ENCODE results near the gene ADAM17. TPM values are rescaled to one million over a fixed set of nuclear protein-coding genes. Genes with fewer than 3 reads are reported as not detected.

Gene ADAM17
- total and polyA plus RNA-seq, 9 of the 15 experiments (the other 6 are each of a cell fraction or from before 2014, with no cell fraction given), result 5.8 to 30.0 (median 19.0) TPM

DNA sequence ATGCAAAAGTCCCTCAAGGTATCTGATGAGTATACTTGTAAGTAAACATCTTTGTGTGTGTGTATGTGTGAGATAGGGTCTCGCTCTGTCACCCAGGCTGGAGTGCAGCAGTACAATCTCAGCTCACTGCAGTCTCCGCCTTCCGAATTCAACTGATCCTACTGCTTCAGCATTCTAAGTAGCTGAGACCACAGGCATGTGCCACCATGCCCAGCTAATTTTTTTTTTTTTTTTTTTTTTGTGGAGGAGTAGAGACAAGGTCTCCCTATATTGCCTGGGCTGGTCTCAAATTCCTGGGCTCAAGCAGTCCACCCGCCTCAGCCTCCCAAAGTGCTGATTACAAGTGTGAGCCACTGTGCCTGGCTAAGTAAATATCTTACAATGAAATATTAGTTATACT, 23.2 kb downstream of the ADAM17 start:
- Histone ChIP-seq H3K4me2 (ENCODE audit: insufficient read depth, low read length) (no peak overlapping the region), H3K9me1 (ENCODE audit: control insufficient read depth, insufficient read depth, low read length) (no peaks in the 10 kb centered on the region), H2AFZ (ENCODE audit: low read depth, low read length) (no peak overlapping the region), H3K9ac (ENCODE audit: insufficient read depth in 1 of 2, low read depth in 2 of 2, low read length in 2 of 2) (no peak overlapping the region), H3K79me2 (ENCODE audit: control insufficient read depth, insufficient read depth, low read length) (peaks cover 2% of the 10 kb centered on the region; the same call in 1 of the 3 replicates), H3K27me3 (ENCODE audit: control insufficient read depth in 2 of 2, insufficient read depth in 2 of 2, low read length in 2 of 2) (no peaks in the 10 kb centered on the region), H3K4me1 (replicated peaks in 1 of 2; ENCODE audit: control insufficient read depth in 2 of 2, insufficient read depth in 2 of 2, low read length in 2 of 2) (no peaks in the 10 kb centered on the region), H4K20me1 (replicated peaks; ENCODE audit: control insufficient read depth, insufficient read depth, low read length) (no peaks in the 10 kb centered on the region), H3K4me3 (no peak overlapping the region), H3K9me3 (replicated peaks; ENCODE audit: control insufficient read depth, insufficient read depth, low read depth, low read length) (no peaks in the 10 kb centered on the region), H3K27ac (ENCODE audit: extremely low read depth, low read depth, low read length) (no peak overlapping the region), H3K36me3 (ENCODE audit: control insufficient read depth, insufficient read depth, low read length) (peaks cover 55% of the 10 kb centered on the region; the same call in 2 of the 3 replicates)
- TF ChIP-seq PHB (CRISPR knock-in tag; IDR thresholded peaks at IDR 0.05) (no peak), FOXA1 (IDR thresholded peaks at IDR 0.05; ENCODE audit: borderline replicate concordance) (no peak), NR2C2 (CRISPR knock-in tag; IDR thresholded peaks at IDR 0.05) (no peak), NR2C2 (tag; IDR thresholded peaks at IDR 0.05) (no peak), E2F3 (CRISPR knock-in tag; IDR thresholded peaks at IDR 0.05) (no peak), DIDO1 (tag; IDR thresholded peaks at IDR 0.05; ENCODE audit: low read depth) (no peak), ZNF277 (CRISPR knock-in tag; IDR thresholded peaks at IDR 0.05; ENCODE audit: borderline replicate concordance) (no peak), STAT5A (IDR thresholded peaks at IDR 0.05; ENCODE audit: borderline replicate concordance, low read length) (no peak), NR1H2 (CRISPR knock-in tag; IDR thresholded peaks at IDR 0.05) (no peak), CHAMP1 (IDR thresholded peaks at IDR 0.05) (no peak)
- TF ChIP-seq, protein P1, sequence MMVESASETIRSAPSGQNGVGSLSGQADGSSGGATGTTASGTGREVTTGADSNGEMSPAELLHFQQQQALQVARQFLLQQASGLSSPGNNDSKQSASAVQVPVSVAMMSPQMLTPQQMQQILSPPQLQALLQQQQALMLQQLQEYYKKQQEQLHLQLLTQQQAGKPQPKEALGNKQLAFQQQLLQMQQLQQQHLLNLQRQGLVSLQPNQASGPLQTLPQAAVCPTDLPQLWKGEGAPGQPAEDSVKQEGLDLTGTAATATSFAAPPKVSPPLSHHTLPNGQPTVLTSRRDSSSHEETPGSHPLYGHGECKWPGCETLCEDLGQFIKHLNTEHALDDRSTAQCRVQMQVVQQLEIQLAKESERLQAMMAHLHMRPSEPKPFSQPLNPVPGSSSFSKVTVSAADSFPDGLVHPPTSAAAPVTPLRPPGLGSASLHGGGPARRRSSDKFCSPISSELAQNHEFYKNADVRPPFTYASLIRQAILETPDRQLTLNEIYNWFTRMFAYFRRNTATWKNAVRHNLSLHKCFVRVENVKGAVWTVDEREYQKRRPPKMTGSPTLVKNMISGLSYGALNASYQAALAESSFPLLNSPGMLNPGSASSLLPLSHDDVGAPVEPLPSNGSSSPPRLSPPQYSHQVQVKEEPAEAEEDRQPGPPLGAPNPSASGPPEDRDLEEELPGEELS (CRISPR knock-in tag; IDR thresholded peaks at IDR 0.05; ENCODE audit: borderline replicate concordance), result no peak
- FAIRE-seq, result no peak
- CTCF ChIA-PET (ENCODE audit: low intra/inter-chr PET ratio), result no interaction called here
- in situ Hi-C loops (cut with MboI), result no loop called here
- POLR2A ChIA-PET, result interaction anchor here (1.3 to 2.2 kb wide), 2 partner anchors 17 to 22 kb away, joined by 3 to 6 read pairs; no protein-coding TSS in a partner anchor
- BruUV-seq (replicated peaks), result no TSS peak
- no peak for ATAC-seq
- intact Hi-C loops (cut with micrococcal nuclease), result no loop called here
- 100% methylated on average over 4 of the region's 4 CpGs for WGBS (ENCODE audit: insufficient coverage, low coverage, missing lambda C conversion rate)
- DNase-seq (ENCODE audit: extremely low read depth in 1 of 4, low spot score in 3 of 4), result no peak
